Duodenal mucosa (tissue), 2 donors: ENCODE results near the gene INHA.
A peak's percentile ranks its signal among the peaks of the same experiment; 100 is the strongest.

Experiments used
- H3K27ac ChIP-seq: one replicate; pipeline ENCODE4 v1.7.0; 2013; ENCODE audit warnings: low read depth, low read length
- H3K27me3 ChIP-seq, 2 donors: one replicate each; pipeline ENCODE4 v1.7.0; 2013; ENCODE audit warnings: low read length in 2 of 2, control low read depth in 1 of 2; ENCODE audit not compliant: insufficient read depth in 2 of 2, control insufficient read depth in 1 of 2
- H3K36me3 ChIP-seq, 2 donors: one replicate each; pipeline ENCODE4 v1.7.0; 2013; ENCODE audit warnings: low read length in 2 of 2, control low read depth in 1 of 2; ENCODE audit not compliant: insufficient read depth in 2 of 2, control insufficient read depth in 1 of 2
- H3K4me1 ChIP-seq, 2 donors: one replicate each; pipeline ENCODE4 v1.7.0; 2013; ENCODE audit warnings: low read length in 2 of 2, control low read depth in 1 of 2; ENCODE audit not compliant: insufficient read depth in 2 of 2, control insufficient read depth in 1 of 2
- H3K4me3 ChIP-seq, 2 donors: one replicate each; pipeline ENCODE4 v1.7.0; 2013; ENCODE audit warnings: low read length in 2 of 2, low read depth in 1 of 2
- H3K9ac ChIP-seq, 2 donors: one replicate each; pipeline ENCODE4 v1.7.0; 2013; ENCODE audit warnings: low read length in 2 of 2, low read depth in 1 of 2
- H3K9me3 ChIP-seq, 2 donors: one replicate each; pipeline ENCODE4 v1.7.0; 2013; ENCODE audit warnings: low read length in 2 of 2, control low read depth in 1 of 2; ENCODE audit not compliant: control insufficient read depth in 1 of 2

The INHA gene

DNA sequence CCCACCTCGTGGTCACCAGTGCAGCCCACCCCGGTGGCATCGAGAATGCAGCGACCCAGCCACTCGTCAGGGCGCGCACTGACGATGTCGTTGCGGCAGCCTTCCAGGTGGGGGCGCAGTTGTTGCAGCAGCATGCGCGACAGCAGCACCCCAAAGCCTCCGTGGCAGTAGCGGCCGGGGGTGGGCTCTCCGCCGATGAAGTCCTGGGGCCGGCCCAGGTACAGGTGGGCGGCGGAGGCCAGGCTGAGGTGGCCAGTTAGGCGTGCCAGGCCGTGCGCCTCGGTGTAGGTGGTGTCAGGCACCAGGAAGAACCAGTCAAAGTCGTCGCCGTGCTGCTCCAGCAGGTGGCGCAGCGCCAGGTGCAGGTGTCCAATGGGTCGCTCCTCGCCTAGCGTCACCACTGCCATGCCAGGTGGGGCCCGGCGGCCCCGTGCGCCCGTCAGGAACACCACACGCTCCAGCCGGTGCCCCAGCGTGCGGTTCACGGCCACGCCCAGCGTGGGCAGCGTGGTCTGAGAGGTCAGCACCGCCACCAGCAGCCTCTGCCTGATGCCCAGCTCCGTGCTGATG is 30.4 kb upstream of the INHA start:
- peaks cover 12 to 21% of the 10 kb centered on the region in 2 donors for H3K36me3 ChIP-seq
- no peaks in the 10 kb centered on the region for H3K27me3 ChIP-seq
- no peak overlapping the region for H3K27ac ChIP-seq
- H3K4me1 ChIP-seq: peaks cover 28 to 30% of the 10 kb centered on the region in 2 donors
- no peaks in the 10 kb centered on the region for H3K9me3 ChIP-seq
- peak overlapping the region; percentile 61 to 77 for H3K9ac ChIP-seq
- H3K4me3 ChIP-seq: peak overlapping the region; percentile 78 to 91

DNA sequence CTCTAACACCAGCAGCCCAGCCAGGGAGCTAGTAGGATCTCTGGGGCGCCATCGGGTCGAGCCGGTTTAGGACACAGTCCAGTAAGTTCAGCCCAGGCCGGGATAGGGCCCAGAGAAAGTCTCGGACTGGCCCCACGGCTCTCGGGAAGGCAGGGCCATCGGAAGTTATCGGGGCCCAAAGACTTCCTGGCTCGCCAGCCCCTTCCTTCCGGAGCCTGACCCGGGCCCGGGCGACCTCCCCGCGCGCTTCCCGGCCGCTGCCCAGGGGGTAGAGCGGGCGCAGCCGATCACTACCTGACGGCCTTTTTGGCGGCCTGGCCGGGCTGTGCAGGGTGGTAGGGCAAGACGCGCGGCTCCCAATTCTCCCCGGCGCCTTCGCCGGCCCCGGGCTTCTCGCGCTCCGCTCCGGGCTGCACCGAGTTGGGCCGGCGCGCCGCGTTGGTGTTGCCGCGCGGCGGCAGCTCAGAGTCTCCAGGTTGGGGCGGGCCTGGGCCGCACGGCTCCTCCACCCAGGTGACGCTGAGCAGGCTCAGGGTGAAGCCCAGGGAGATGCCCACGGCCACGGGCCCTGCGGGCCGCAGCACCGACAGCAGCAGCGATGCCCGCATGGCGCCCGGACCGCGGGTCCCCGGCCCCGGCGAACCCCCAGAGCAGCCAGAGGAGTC is 29.0 kb upstream of the INHA start:
- no peaks in the 10 kb centered on the region for H3K27me3 ChIP-seq
- H3K4me3 ChIP-seq: peak overlapping the region; percentile 78 to 91
- no peaks in the 10 kb centered on the region for H3K9me3 ChIP-seq
- peaks cover 28 to 30% of the 10 kb centered on the region in 2 donors for H3K4me1 ChIP-seq
- H3K27ac ChIP-seq: peak overlapping the region; percentile 87
- peaks cover 12 to 21% of the 10 kb centered on the region in 2 donors for H3K36me3 ChIP-seq
- peak overlapping the region; percentile 72 to 77 for H3K9ac ChIP-seq

DNA sequence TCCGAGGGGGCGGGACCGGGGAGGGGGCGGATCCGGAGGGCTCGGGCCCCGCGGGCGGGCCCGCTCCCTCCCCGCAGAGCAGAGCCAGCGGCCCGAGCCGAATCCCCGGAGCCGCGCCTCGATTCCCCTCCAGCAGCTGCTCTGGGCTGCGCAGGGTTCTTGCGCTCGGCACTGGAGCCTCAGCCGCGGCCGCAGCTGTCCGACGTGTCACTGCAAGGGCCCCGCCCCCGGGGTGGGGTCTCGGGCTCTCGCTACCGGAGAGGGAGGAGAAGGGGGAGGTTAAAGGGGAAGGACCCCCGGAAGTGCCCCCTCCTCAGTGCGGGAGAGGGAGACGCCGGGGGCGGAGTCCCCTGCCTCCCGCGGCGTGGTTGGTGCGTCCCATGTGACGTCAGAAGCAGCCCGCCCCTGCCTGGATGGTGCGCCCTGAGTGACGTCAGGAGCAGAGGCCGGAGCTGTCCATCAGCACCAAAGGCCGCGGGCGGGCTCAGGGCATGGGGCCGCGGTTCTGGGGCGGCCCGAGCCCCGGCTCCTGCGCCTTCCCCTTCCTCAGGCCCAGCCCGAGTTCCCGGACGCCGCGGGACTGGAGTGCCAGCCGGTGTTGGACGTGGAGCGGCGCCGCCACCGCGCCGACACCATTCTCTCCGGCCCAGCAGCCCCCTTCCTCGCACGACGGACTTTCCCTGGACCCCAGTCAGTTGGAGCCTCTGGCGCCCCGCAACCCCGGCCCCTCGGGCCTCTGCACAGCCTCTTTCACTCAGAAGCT is 28.3 kb upstream of the INHA start, which contains the start of the genes CHPF and TMEM198:
TSS of gene CHPF (minus strand) at position 214 of the 763 bp plus-strand sequence. CDS start 271 bp downstream, outside the sequence.
TSS of gene TMEM198 (plus strand) at position 433 of the 763 bp plus-strand sequence. CDS start 700 bp downstream, outside the sequence.
- Histone ChIP-seq H3K27me3 (no peaks in the 10 kb centered on the region), H3K36me3 (peaks cover 12 to 21% of the 10 kb centered on the region in 2 donors), H3K9ac (peak within 1 kb of the TSS; percentile 72 to 77), H3K27ac (peak within 1 kb of the TSS; percentile 87), H3K9me3 (no peaks in the 10 kb centered on the region), H3K4me1 (peaks cover 28 to 30% of the 10 kb centered on the region in 2 donors), H3K4me3 (peak within 1 kb of the TSS; percentile 78 to 91)

DNA sequence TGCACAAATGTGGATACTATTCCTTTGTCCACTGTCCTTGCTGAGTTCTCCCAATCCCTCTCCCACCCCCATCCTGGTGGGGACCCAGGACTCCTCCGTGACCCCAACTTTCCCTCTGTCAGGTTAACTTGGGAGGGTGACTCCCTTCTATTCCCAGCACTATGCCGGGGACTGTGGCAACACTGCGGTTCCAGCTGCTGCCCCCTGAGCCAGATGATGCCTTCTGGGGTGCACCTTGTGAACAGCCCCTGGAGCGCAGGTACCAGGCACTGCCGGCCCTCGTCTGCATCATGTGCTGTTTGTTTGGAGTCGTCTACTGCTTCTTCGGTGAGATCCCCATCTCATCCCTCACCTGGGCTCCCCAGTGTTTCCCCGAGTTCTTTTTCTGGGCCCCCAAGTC is 27.5 kb upstream of the INHA start:
- Histone ChIP-seq H3K4me1 (peaks cover 28 to 30% of the 10 kb centered on the region in 2 donors), H3K9ac (peak overlapping the region in 1 of 2 donors; percentile 15), H3K27ac (no peak overlapping the region), H3K4me3 (peak overlapping the region; percentile 54 to 78), H3K27me3 (no peaks in the 10 kb centered on the region), H3K9me3 (no peaks in the 10 kb centered on the region), H3K36me3 (peaks cover 12 to 15% of the 10 kb centered on the region in 2 donors)

DNA sequence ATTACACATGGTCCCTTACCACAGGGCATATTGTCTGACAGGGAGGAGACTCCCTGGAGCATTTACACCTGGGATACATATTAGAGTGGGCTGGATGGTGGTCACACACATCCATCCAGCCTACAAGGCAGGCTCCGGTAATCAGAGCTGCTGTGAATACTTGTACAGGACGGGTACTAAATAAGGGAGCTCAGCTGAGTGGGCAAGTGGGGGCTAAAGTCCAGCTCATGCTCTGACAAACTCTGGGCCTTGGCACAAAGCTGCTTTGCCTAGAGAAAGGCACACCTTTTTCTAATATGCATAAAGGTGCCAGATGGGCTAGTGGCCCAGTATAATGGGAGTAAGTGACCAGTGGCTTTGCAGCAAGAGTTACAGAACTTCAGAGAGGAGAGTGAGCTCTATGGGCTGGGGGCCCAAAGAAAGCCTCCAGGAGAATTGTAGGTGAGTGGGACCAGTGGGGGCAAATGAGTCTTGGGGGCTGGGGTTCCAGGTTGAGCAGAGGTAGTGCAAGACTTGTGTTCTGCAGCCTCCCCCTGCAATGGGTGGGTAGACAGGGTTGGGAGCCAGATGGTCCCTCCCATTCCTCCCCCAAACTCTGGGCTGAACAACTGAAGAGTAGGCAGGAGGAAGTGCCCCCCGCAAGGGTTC is 26.7 kb upstream of the INHA start:
- H3K27me3 ChIP-seq: no peaks in the 10 kb centered on the region
- peaks cover 28 to 30% of the 10 kb centered on the region in 2 donors for H3K4me1 ChIP-seq
- no peak overlapping the region for H3K4me3 ChIP-seq
- H3K36me3 ChIP-seq: peaks cover 7 to 8% of the 10 kb centered on the region in 2 donors
- no peak overlapping the region for H3K27ac ChIP-seq
- no peak overlapping the region for H3K9ac ChIP-seq
- no peaks in the 10 kb centered on the region for H3K9me3 ChIP-seq

DNA sequence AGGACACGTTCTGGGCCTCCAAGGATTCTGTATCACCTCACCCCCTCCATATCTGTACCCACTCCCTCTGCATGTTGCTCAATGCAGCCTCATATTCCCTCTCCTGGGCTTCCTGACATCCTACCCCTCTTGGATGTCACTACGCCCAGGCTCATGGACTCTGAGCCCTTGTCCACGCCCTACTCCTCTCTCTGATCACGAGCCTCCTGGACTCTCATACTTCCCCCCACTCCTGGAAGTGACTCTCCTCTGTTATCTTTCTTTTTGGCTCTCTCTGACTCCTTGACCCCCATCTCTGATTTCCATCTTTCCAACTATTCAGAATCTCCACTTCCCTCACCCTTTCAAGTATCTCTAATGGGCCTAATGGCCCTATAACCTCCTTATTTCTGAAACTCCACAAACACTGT is 26.2 kb upstream of the INHA start:
- H3K9ac ChIP-seq: no peak overlapping the region
- H3K9me3 ChIP-seq: no peaks in the 10 kb centered on the region
- peaks cover 2% of the 10 kb centered on the region in 2 donors for H3K36me3 ChIP-seq
- peaks cover 28 to 30% of the 10 kb centered on the region in 2 donors for H3K4me1 ChIP-seq
- no peak overlapping the region for H3K27ac ChIP-seq
- no peak overlapping the region for H3K4me3 ChIP-seq
- H3K27me3 ChIP-seq: peaks cover 0 to under 1% of the 10 kb centered on the region in 2 donors

DNA sequence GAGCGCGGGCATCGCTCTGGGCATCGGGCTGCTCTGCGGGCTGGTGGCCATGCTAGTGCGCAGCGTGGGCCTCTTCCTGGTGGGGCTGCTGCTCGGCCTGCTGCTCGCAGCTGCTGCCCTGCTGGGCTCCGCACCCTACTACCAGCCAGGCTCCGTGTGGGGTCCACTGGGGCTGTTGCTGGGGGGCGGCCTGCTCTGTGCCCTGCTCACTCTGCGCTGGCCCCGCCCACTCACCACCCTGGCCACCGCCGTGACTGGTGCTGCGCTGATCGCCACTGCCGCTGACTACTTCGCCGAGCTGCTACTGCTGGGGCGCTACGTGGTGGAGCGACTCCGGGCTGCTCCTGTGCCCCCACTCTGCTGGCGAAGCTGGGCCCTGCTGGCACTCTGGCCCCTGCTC is 24.5 kb upstream of the INHA start:
- Histone ChIP-seq H3K4me3 (no peak overlapping the region), H3K4me1 (peaks cover 23 to 26% of the 10 kb centered on the region in 2 donors)

DNA sequence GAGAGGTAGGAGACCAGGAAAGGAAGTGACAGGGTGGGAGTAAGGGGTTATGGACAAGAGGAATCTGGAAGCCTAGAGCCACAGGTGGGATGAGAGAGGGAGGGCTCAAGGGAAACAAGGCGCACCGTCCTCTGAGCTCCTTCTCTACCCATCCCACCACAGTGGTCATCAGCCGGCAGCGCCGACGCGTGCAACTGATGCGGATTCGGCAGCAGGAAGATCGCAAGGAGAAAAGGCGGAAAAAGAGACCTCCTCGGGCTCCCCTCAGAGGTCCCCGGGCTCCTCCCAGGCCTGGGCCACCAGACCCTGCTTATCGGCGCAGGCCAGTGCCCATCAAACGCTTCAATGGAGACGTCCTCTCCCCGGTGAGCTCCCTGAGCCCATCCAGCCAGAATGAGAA is 23.1 kb upstream of the INHA start:
- Histone ChIP-seq H3K4me3 (no peak overlapping the region), H3K4me1 (peaks cover 23 to 24% of the 10 kb centered on the region in 2 donors), H3K27ac (no peak overlapping the region), H3K36me3 (no peaks in the 10 kb centered on the region), H3K9me3 (no peaks in the 10 kb centered on the region), H3K27me3 (peaks cover 16 to 20% of the 10 kb centered on the region in 2 donors), H3K9ac (no peak overlapping the region)

More for the DNA sequence above, 24.5 kb upstream of the INHA start:
- Histone ChIP-seq H3K9me3 (no peaks in the 10 kb centered on the region), H3K36me3 (no peaks in the 10 kb centered on the region), H3K9ac (no peak overlapping the region), H3K27me3 (peaks cover 2 to 10% of the 10 kb centered on the region in 2 donors), H3K27ac (no peak overlapping the region)

DNA sequence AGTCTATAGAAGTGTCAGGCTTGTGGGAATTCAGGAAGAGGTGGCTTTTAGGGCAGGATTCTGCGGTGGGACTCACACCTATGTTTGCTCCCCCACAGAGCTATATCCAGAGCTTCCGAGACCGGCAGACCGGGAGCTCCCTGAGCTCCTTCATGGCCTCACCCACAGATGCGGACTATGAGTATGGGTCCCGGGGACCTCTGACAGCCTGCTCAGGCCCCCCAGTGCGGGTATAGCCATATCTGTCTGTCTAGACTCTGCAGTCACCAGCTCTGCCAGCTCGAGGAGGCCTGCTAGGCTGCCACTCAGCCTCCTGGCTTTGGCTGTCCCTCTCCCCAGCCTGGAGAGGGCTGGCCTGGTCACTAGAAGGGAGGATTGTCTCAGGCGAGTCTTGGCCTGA is 22.5 kb upstream of the INHA start:
- Histone ChIP-seq H3K27me3 (peaks cover 20 to 22% of the 10 kb centered on the region in 2 donors), H3K27ac (no peak overlapping the region), H3K4me3 (no peak overlapping the region)

More for the DNA sequence above, 22.5 kb upstream of the INHA start:
- Histone ChIP-seq H3K36me3 (no peaks in the 10 kb centered on the region), H3K4me1 (peaks cover 17% of the 10 kb centered on the region in 2 donors), H3K9me3 (no peaks in the 10 kb centered on the region), H3K9ac (no peak overlapping the region)
